HepG2 (cell line): Measurements from ENCODE around the gene TADA2A. TPM values are rescaled to one million over a fixed set of nuclear protein-coding genes. Genes with fewer than 3 reads are reported as not detected.

Source experiments
- ATAD3A ChIP-seq: sonication (generic); formaldehyde crosslinking; IDR thresholded peaks from 2 replicates; pipeline ENCODE4 v1.4.0; 2020; ENCODE audit warnings: missing genetic modification reagents
- BRF2 ChIP-seq: sonication (generic); formaldehyde crosslinking; IDR thresholded peaks from 2 replicates; pipeline ENCODE4 v1.8.1; 2022; ENCODE audit warnings: mild to moderate bottlenecking, missing genetic modification reagents
- ELF4 ChIP-seq: sonication (generic); formaldehyde crosslinking; IDR thresholded peaks from 2 replicates; pipeline ENCODE4 v1.5.0; 2020; ENCODE audit warnings: missing genetic modification reagents, mild to moderate bottlenecking, moderate library complexity, borderline replicate concordance
- ESRRA ChIP-seq: sonication (generic); formaldehyde crosslinking; IDR thresholded peaks from 2 replicates; pipeline ENCODE4 v1.5.1; 2020; ENCODE audit warnings: mild to moderate bottlenecking, low read depth, missing genetic modification reagents
- GABPB1 ChIP-seq: IDR thresholded peaks from 2 replicates; pipeline ENCODE4 v1.6.1; 2016; ENCODE audit warnings: mild to moderate bottlenecking, missing genetic modification reagents, moderate library complexity, missing compliant biosample characterization
- HNF4A ChIP-seq: sonication (generic); formaldehyde crosslinking; IDR thresholded peaks from 2 replicates; pipeline ENCODE4 v1.4.0; 2020; ENCODE audit warnings: missing genetic modification reagents
- KLF15 ChIP-seq: sonication (generic); formaldehyde crosslinking; IDR thresholded peaks from 2 replicates; pipeline ENCODE4 v1.8.1; 2023; ENCODE audit warnings: borderline replicate concordance, mild to moderate bottlenecking, inconsistent platforms, missing genetic modification reagents, mixed read lengths
- MAX ChIP-seq: IDR thresholded peaks from 2 replicates; pipeline ENCODE4 v1.6.1; 2012; ENCODE audit warnings: inconsistent platforms
- MAZ ChIP-seq, 2 experiments: sonication (generic) in 1 of 2; formaldehyde crosslinking in 1 of 2; IDR thresholded peaks; 2 replicates each; pipeline versions ENCODE4 v1.5.0 to v1.6.1; 2012 to 2020; ENCODE audit warnings: low read depth in 2 of 2, mild to moderate bottlenecking in 2 of 2, borderline replicate concordance in 1 of 2, improper control_type of control experiment in 1 of 2, low read length in 1 of 2, missing genetic modification reagents in 1 of 2, moderate library complexity in 1 of 2
- RARA ChIP-seq: IDR thresholded peaks from 2 replicates; pipeline ENCODE4 v1.6.1; 2016; ENCODE audit warnings: missing genetic modification reagents, missing compliant biosample characterization
- SOX6 ChIP-seq, 2 experiments: fragments of 450-650 bp in 1 of 2; sonication (generic) in 1 of 2; formaldehyde crosslinking in 1 of 2; IDR thresholded peaks; 2 replicates each; pipeline versions ENCODE4 v1.4.0 to v1.6.1; 2017 to 2020; ENCODE audit warnings: antibody characterized with exemption in 1 of 2, mild to moderate bottlenecking in 1 of 2, missing genetic modification reagents in 1 of 2
- TERF1 ChIP-seq: sonication (generic); formaldehyde crosslinking; IDR thresholded peaks from 2 replicates; pipeline ENCODE4 v1.8.0; 2022; ENCODE audit warnings: mild to moderate bottlenecking, missing genetic modification reagents, moderate library complexity
- ZBTB20 ChIP-seq: sonication (generic); formaldehyde crosslinking; IDR thresholded peaks from 2 replicates; pipeline ENCODE4 v1.8.1; 2023; ENCODE audit warnings: missing genetic modification reagents, low read depth, mild to moderate bottlenecking, borderline replicate concordance
- ZBTB33 ChIP-seq: sonication (generic); formaldehyde crosslinking; IDR thresholded peaks from 2 replicates; pipeline ENCODE4 v1.4.0; 2020; ENCODE audit warnings: missing genetic modification reagents
- ZEB1 ChIP-seq: IDR thresholded peaks from 2 replicates; pipeline ENCODE4 v1.6.1; 2012; ENCODE audit warnings: mild to moderate bottlenecking, low read depth, inconsistent platforms; ENCODE audit not compliant: insufficient replicate concordance
- ZFP90 ChIP-seq: sonication (generic); formaldehyde crosslinking; IDR thresholded peaks from 2 replicates; pipeline ENCODE4 v1.8.0; 2022; ENCODE audit warnings: missing genetic modification reagents, mild to moderate bottlenecking, inconsistent platforms, borderline replicate concordance
- ZKSCAN1 ChIP-seq: fragments of 150-350 bp; IDR thresholded peaks from 2 replicates; pipeline ENCODE4 v1.6.1; 2014; ENCODE audit warnings: low read length
- ZNF367 ChIP-seq: sonication (generic); formaldehyde crosslinking; IDR thresholded peaks from 2 replicates; pipeline ENCODE4 v1.4.0; 2020; ENCODE audit warnings: missing genetic modification reagents, borderline replicate concordance
- ZNF607 ChIP-seq: sonication (generic); formaldehyde crosslinking; IDR thresholded peaks from 2 replicates; pipeline ENCODE4 v1.5.1; 2020; ENCODE audit warnings: missing genetic modification reagents, mild to moderate bottlenecking, borderline replicate concordance
- ZNF784 ChIP-seq: sonication (generic); formaldehyde crosslinking; IDR thresholded peaks from 2 replicates; pipeline ENCODE4 v1.5.1; 2020; ENCODE audit warnings: missing genetic modification reagents, mild to moderate bottlenecking, borderline replicate concordance
- ZSCAN30 ChIP-seq: sonication (generic); formaldehyde crosslinking; IDR thresholded peaks from 2 replicates; pipeline ENCODE4 v1.5.0; 2020; ENCODE audit warnings: mild to moderate bottlenecking, missing genetic modification reagents
- polyA plus RNA-seq, 8 experiments: library from polyadenylated mRNA; depleted of rRNA in 3 of 8; stranded (reverse) in 7 of 8; unstranded in 1 of 8; fragments of >200 nt; fragmentation: Illumina TruSeq in 4 of 8; extraction: Trizol in 4 of 8; gene quantifications; 2 replicates each; pipeline versions ENCODE4 v1.2.1 to v1.2.3, GENCODE V29; 2011 to 2016; ENCODE audit warnings: low read depth in 4 of 8, missing spikeins in 1 of 8, mixed read lengths in 1 of 8; ENCODE audit not compliant: insufficient read depth in 1 of 8
- total RNA-seq, 5 experiments: library from RNA; depleted of rRNA; stranded (reverse); fragments of >200 nt; fragmentation: Illumina TruSeq; extraction: Trizol; gene quantifications; 2 replicates each; pipeline ENCODE4 v1.2.3, GENCODE V29; 2016; ENCODE audit warnings: low read depth in 1 of 5

The TADA2A gene
- total and polyA plus RNA-seq, 2 of the 13 experiments (the other 11 are each of a cell fraction or from before 2014, with no cell fraction given) = 8.0 to 14.0 TPM

GRCh38 chr17:37512442-37513068, 105.9 kb downstream of the TADA2A start (continued):
- TF ChIP-seq ZSCAN30 (no peak), ZBTB33 (peak; percentile 96), RARA (CRISPR knock-in tag) (peak; percentile 60), MAZ (IDR thresholded peaks at IDR 0.05; ENCODE audit: borderline replicate concordance, low read depth, low read length) (no peak), MAZ (CRISPR knock-in tag; IDR thresholded peaks at IDR 0.05; ENCODE audit: low read depth) (no peak), ATAD3A (CRISPR knock-in tag) (no peak), ZNF367 (no peak), TERF1 (CRISPR knock-in tag) (no peak), ESRRA (CRISPR knock-in tag) (no peak), ZKSCAN1 (no peak), KLF15 (CRISPR knock-in tag) (no peak), HNF4A (CRISPR knock-in tag) (peak; percentile 48), ZNF607 (CRISPR knock-in tag) (no peak), ZNF784 (CRISPR knock-in tag) (no peak), SOX6 (IDR thresholded peaks at IDR 0.05) (no peak), SOX6 (CRISPR knock-in tag; IDR thresholded peaks at IDR 0.05) (no peak), GABPB1 (CRISPR knock-in tag) (no peak), ZEB1 (no peak), ZFP90 (CRISPR knock-in tag) (no peak), ELF4 (CRISPR knock-in tag) (no peak), ZBTB20 (CRISPR knock-in tag) (no peak), MAX (peak; percentile 36; the same call in 1 of the 2 replicates), BRF2 (no peak)
